Psoas muscle (tissue), 8 donors: ENCODE measurements around the gene GLRX. TPM values are rescaled to one million over a fixed set of nuclear protein-coding genes. Genes with fewer than 3 reads are reported as not detected.

Experiments used
- ATAC-seq, 4 donors: fragments of 200-7000 bp; cut with Tn5 transposase; one replicate each; pipeline ENCODE4 v1.9.1; 2020; ENCODE audit warnings: moderate library complexity in 3 of 4, mild to moderate bottlenecking in 2 of 4
- DNase-seq, 2 donors: peaks; one replicate each; pipeline ENCODE4 v3.0.0-alpha.2; 2020
- H3K27ac ChIP-seq: fragments of 200-600 bp; one replicate; pipeline ENCODE4 v1.8.0; 2022
- H3K27me3 ChIP-seq, 3 donors: fragments of 200-600 bp in 1 of 3; one replicate each; pipeline versions ENCODE4 v1.6.1 to v1.8.0; 2013 to 2022; ENCODE audit warnings: low read length in 2 of 3, mild to moderate bottlenecking in 2 of 3, moderate library complexity in 1 of 3; ENCODE audit not compliant: insufficient read depth in 3 of 3
- H3K36me3 ChIP-seq, 2 donors: fragments of 200-600 bp in 1 of 2; one replicate each; pipeline versions ENCODE4 v1.6.1 to v1.8.0; 2013 to 2022; ENCODE audit warnings: low read depth in 1 of 2, mild to moderate bottlenecking in 1 of 2, moderate library complexity in 1 of 2; ENCODE audit not compliant: insufficient read depth in 1 of 2
- H3K4me1 ChIP-seq: fragments of 200-600 bp; one replicate; pipeline ENCODE4 v1.8.0; 2022
- H3K4me3 ChIP-seq: fragments of 200-600 bp; one replicate; pipeline ENCODE4 v1.8.0; 2022; ENCODE audit warnings: mild to moderate bottlenecking
- H3K9me3 ChIP-seq: fragments of 200-600 bp; one replicate; pipeline ENCODE4 v1.8.0; 2022
- CTCF ChIP-seq: fragments of 200-600 bp; IDR thresholded peaks from one replicate; pipeline ENCODE4 v1.8.0; 2022; ENCODE audit warnings: antibody characterized with exemption
- WGBS, 3 donors: extraction: QIAGEN DNeasy Blood & Tissue Kit; methylation state at CpG; one replicate each; pipeline versions ENCODE4 v1.1.6 to v1.1.7; 2013; 5-methylcytosine and 5-hydroxymethylcytosine counted together
- intact Hi-C, 2 donors: fragments of 100-400 bp; cut with DNase I; formaldehyde crosslinking; loops; one replicate each; pipeline versions ENCODE4 v1.11.0 to v1.14.2; 2022
- polyA plus RNA-seq, 3 donors: library from polyadenylated mRNA; stranded (reverse); fragments of 200-250 nt; gene quantifications; one replicate each; pipeline ENCODE4 v1.2.3, GENCODE V29; 2013
- total RNA-seq, 4 donors: library from RNA; stranded (reverse); fragmentation: NEBNext Ultra II Directional in 2 of 4; extraction: Animal tissue kit (Norgen Biotek cat#: 25700) in 2 of 4; gene quantifications; one replicate each; pipeline versions ENCODE4 v1.2.1 to v1.2.4, GENCODE V29; 2021 to 2023
- donor health status: healthy with polysubstance abuse.
- donor health status: DM: no; HTN: no; CAD: no; lungs with moderate emphysema.
- donor health status: Bipolar disorder and iron deficiency.
- donor health status: healthy.
- donor health status: DM: yes; HTN: yes; CAD: no.
- donor health status: DM: no; HTN: no; CAD: no.
- donor health status: DM: no; HTN: no; CAD: no.
- donor health status: DM: yes; HTN: yes; CAD: no.

Gene GLRX
- total and polyA plus RNA-seq, 7 donors: 131 to 3,024 (median 888) TPM

DNA sequence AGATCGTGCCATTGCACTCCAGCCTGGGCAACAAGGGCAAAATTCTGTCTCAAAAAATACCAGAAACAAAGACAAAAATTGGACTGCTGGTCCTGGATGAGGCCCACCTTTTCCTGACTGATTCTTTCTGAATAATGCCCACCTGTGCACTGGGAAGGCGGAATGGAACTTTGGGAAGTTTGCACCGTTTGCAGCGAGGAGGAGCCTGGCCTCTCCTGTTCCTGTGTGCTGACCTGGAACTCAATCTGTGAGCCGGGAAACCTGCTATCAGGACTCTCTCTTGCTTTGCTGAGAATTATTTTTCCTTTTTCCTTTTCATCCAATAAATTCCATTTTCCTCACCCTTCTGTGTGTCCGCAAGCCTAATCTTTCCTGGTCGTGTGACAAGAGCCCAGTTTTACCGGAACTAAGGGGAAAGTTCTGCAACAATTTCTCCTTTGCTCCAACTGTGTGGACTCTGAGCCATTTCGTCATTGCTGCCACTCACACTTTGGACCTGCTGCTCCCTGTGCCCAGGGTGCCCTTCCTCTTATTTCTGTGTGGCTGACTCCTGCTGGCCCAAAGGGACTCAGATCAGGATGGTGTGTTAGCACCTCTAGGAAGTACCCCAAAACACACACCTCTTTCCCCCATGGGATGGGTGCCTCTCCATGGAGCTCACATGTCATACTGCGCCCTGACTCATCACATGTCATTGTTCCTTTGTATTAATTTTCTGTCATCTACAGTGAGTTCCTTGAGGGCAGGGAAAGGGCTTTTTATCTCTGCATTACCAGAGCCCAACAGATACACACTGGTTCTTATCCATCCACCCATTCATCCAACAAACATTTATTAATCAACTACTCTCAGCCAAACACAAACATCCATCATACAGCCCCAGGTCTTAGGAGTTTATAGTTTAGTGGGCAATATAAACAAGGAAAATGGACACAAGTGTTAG is 4.7 kb upstream of the GLRX start:
- H3K4me3 ChIP-seq: no peak overlapping the region
- peaks cover 18% of the 10 kb centered on the region for H3K4me1 ChIP-seq
- no peak for ATAC-seq
- H3K36me3 ChIP-seq: no peaks in the 10 kb centered on the region
- WGBS, 3 donors: 87 to 90% (median 89%) methylated on average over 10 of the region's 10 CpGs
- H3K9me3 ChIP-seq: no peaks in the 10 kb centered on the region
- intact Hi-C loops: no loop called here
- H3K27me3 ChIP-seq: no peaks in the 10 kb centered on the region
- no peak for TF ChIP-seq CTCF
- DNase-seq: no peak
- no peak overlapping the region for H3K27ac ChIP-seq

DNA sequence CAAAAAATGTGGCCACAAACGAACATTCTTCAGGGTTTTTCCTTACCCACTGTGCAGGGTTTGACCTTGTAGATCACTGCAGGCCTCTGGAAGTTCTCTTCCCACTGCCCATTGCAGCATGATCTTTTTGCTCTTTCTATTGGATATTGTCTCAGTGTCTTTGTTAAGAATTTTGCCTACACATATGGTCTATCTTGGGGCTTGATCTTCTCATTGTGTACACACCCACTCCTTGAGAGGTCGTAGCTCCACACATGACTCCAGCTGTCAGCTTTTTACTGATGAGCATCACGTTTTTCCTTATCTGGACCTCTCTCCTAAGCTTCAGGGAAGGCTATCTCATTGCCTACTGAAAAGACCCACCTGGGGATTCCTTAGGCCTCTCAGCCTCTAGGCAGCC is 3.0 kb upstream of the GLRX start:
- WGBS, 3 donors: 62 to 80% (median 67%) methylated on average over 3 of the region's 3 CpGs
- no peak for ATAC-seq

GRCh38 chr5:95824747-95825146 is 2.2 kb upstream of the GLRX start:
- intact Hi-C loops: no loop called here
- 90 to 94% (median 92%) methylated on average over 5 of the region's 5 CpGs for WGBS, 3 donors
- no peaks in the 10 kb centered on the region for H3K27me3 ChIP-seq
- H3K4me1 ChIP-seq: peaks cover 32% of the 10 kb centered on the region
- no peak overlapping the region for H3K4me3 ChIP-seq
- no peak for ATAC-seq
- H3K27ac ChIP-seq: peak overlapping the region; percentile 95
- no peaks in the 10 kb centered on the region for H3K9me3 ChIP-seq
- DNase-seq: no peak
- no peak for TF ChIP-seq CTCF
- peaks cover 0 to 17% of the 10 kb centered on the region in 2 donors for H3K36me3 ChIP-seq

More for the DNA sequence above, 3.0 kb upstream of the GLRX start:
- no peak for TF ChIP-seq CTCF
- peaks cover 26% of the 10 kb centered on the region for H3K4me1 ChIP-seq
- no peak overlapping the region for H3K4me3 ChIP-seq
- intact Hi-C loops: no loop called here
- H3K9me3 ChIP-seq: no peaks in the 10 kb centered on the region
- no peak overlapping the region for H3K27ac ChIP-seq
- no peaks in the 10 kb centered on the region for H3K27me3 ChIP-seq
- H3K36me3 ChIP-seq: peaks cover 0 to 11% of the 10 kb centered on the region in 2 donors
- no peak for DNase-seq

GRCh38 chr5:95823738-95824609 is 1.4 kb upstream of the GLRX start:
- Histone ChIP-seq H3K27ac (peak overlapping the region; percentile 95), H3K36me3 (peaks cover 2 to 23% of the 10 kb centered on the region in 2 donors), H3K4me3 (peak overlapping the region; percentile 95), H3K27me3 (no peaks in the 10 kb centered on the region), H3K4me1 (peaks cover 39% of the 10 kb centered on the region), H3K9me3 (no peaks in the 10 kb centered on the region)
- intact Hi-C loops: loop anchor here in 1 of 2 donors (2.0 kb wide), 1 partner anchor 13 kb away; no protein-coding TSS in a partner anchor
- DNase-seq: peak; percentile 75 to 82
- TF ChIP-seq CTCF: no peak
- 26 to 39% (median 27%) methylated on average over 12 of the region's 12 CpGs for WGBS, 3 donors
- peak; percentile 51 to 65 (median 58) for ATAC-seq
